GM12878 (cell line): ENCODE data around the gene GABBR2. TPM values are rescaled to one million over a fixed set of nuclear protein-coding genes. Genes with fewer than 3 reads are reported as not detected.

Experiments
- ATF7 ChIP-seq: fragments of 450-650 bp; IDR thresholded peaks from 2 replicates; pipeline ENCODE4 v1.6.1; 2016; ENCODE audit warnings: low read depth, mild to moderate bottlenecking
- BCL11A ChIP-seq: IDR thresholded peaks from 2 replicates; pipeline ENCODE4 v1.6.1; 2011; ENCODE audit warnings: low read depth, low read length
- BHLHE40 ChIP-seq, 2 experiments: fragments of 450-650 bp in 1 of 2; IDR thresholded peaks; 2 replicates each; pipeline ENCODE4 v1.6.1; 2011 to 2017; ENCODE audit warnings: low read depth in 2 of 2, borderline replicate concordance in 1 of 2, improper control_type of control experiment in 1 of 2, low read length in 1 of 2, mild to moderate bottlenecking in 1 of 2
- BRCA1 ChIP-seq: IDR thresholded peaks from 2 replicates; pipeline ENCODE4 v1.6.1; 2011; ENCODE audit warnings: low read depth, low read length, improper control_type of control experiment
- CEBPZ ChIP-seq: fragments of 150-350 bp; IDR thresholded peaks from 2 replicates; pipeline ENCODE4 v1.6.1; 2016; ENCODE audit warnings: low read depth, low read length
- GATAD2B ChIP-seq: fragments of 450-650 bp; conservative IDR thresholded peaks from 2 replicates; pipeline ENCODE4 v1.6.1; 2017; ENCODE audit warnings: low read depth, mild to moderate bottlenecking, moderate library complexity
- NR2C2 ChIP-seq: IDR thresholded peaks from 2 replicates; pipeline ENCODE4 v1.6.1; 2011; ENCODE audit warnings: borderline replicate concordance, low read depth; ENCODE audit not compliant: control insufficient read depth, insufficient read length
- POLR2AphosphoS2 ChIP-seq: IDR thresholded peaks from 2 replicates; pipeline ENCODE4 v1.6.1; 2011; ENCODE audit warnings: low read depth, mild to moderate bottlenecking, low read length, improper control_type of control experiment, moderate library complexity
- POU2F2 ChIP-seq: IDR thresholded peaks from 3 replicates; pipeline ENCODE4 v1.6.1; 2011; ENCODE audit warnings: low read depth, mild to moderate bottlenecking, low read length, borderline replicate concordance
- RELA ChIP-seq: fragments of 450-650 bp; IDR thresholded peaks from 2 replicates; pipeline ENCODE4 v1.8.0; 2014; ENCODE audit warnings: borderline replicate concordance; ENCODE audit not compliant: partially characterized antibody
- RUNX3 ChIP-seq: IDR thresholded peaks from 2 replicates; pipeline ENCODE4 v1.6.1; 2012; ENCODE audit warnings: low read length, inconsistent platforms
- SMAD5 ChIP-seq: IDR thresholded peaks from 2 replicates; pipeline ENCODE4 v1.6.1; 2016; ENCODE audit warnings: antibody characterized with exemption, low read depth
- SMC3 ChIP-seq: IDR thresholded peaks from 2 replicates; pipeline ENCODE4 v1.6.1; 2011; ENCODE audit warnings: low read length, improper control_type of control experiment, borderline replicate concordance
- SPI1 ChIP-seq: IDR thresholded peaks from 2 replicates; pipeline ENCODE4 v1.6.1; 2011; ENCODE audit warnings: low read depth, mild to moderate bottlenecking, low read length, moderate library complexity, borderline replicate concordance; ENCODE audit not compliant: insufficient read depth
- STAT3 ChIP-seq: IDR thresholded peaks from 2 replicates; pipeline ENCODE4 v1.6.1; 2011; ENCODE audit warnings: low read depth, low read length, improper control_type of control experiment
- SUZ12 ChIP-seq: fragments of 200-600 bp; sonication (generic); IDR thresholded peaks from one replicate; pipeline ENCODE4 v1.6.1; 2018; ENCODE audit warnings: antibody characterized with exemption, mild to moderate bottlenecking; ENCODE audit not compliant: unreplicated experiment
- YY1 ChIP-seq: IDR thresholded peaks from 2 replicates; pipeline ENCODE4 v1.6.1; 2011; ENCODE audit warnings: low read depth, mild to moderate bottlenecking, low read length
- ZZZ3 ChIP-seq: IDR thresholded peaks from 2 replicates; pipeline ENCODE4 v1.6.1; 2011; ENCODE audit warnings: low read depth; ENCODE audit not compliant: control insufficient read depth, insufficient read length
- polyA plus RNA-seq, 11 experiments: library from polyadenylated mRNA; depleted of rRNA in 4 of 11; unstranded in 6 of 11; stranded (reverse) in 5 of 11; fragments of >200 nt; fragmentation: Nextera tagmentation in 4 of 11; fragmentation: Illumina TruSeq in 1 of 11; extraction: Ambion mirVana in 4 of 11; extraction: Trizol in 1 of 11; gene quantifications; 1 replicate in 1 of 11; 2 replicates in 10 of 11; pipeline versions ENCODE4 v1.2.1 to v1.2.3, GENCODE V29; 2011 to 2016; ENCODE audit warnings: inconsistent platforms in 2 of 11, missing spikeins in 2 of 11, low read depth in 1 of 11
- total RNA-seq, 4 experiments: library from RNA; depleted of rRNA in 3 of 4; stranded (reverse); fragments of >200 nt in 3 of 4; fragmentation: Illumina TruSeq in 1 of 4; extraction: Trizol in 1 of 4; gene quantifications; 2 replicates each; pipeline versions ENCODE4 v1.2.1 to v1.2.3, GENCODE V29; 2013 to 2021
- TF ChIP-seq, protein P1 (sequence below): IDR thresholded peaks from 2 replicates; pipeline ENCODE4 v1.6.1; 2012; ENCODE audit warnings: improper control_type of control experiment, low read depth, low read length; ENCODE audit not compliant: insufficient replicate concordance
- TF ChIP-seq, protein P2 (sequence below): fragments of 450-650 bp; IDR thresholded peaks from 2 replicates; pipeline ENCODE4 v1.6.1; 2014; ENCODE audit warnings: mild to moderate bottlenecking

Gene GABBR2
- total and polyA plus RNA-seq, 10 of the 15 experiments (the other 5 are each of a cell fraction or from before 2014, with no cell fraction given) = 0.02 to 2.2 (median 0.06) TPM; not detected in 2

DNA sequence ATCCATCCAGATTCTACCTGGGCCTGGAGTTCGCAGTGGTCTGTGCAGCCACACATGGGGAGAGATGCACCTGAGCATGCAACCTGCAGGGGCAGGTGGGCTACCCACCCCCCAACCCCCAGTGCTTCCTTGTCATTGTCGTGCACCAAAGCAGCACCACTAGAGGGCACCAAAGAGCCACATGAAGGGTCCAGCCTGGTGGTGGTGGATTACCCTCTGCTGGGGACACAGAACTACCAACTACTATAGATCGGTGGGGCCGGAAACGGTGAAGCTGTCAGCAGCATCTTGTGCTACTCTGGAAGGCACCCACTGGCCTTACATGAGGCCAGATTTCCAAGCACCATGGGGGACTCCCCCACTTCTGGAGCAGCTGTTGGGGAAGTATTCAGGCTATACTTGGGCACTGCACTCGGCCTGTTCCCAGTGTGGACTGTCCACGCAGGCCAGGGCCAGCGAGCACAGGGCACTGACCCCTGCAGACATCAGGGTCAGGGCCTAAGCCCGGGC, 393.1 kb downstream of the GABBR2 start (continued):
- no peak for TF ChIP-seq STAT3
- TF ChIP-seq BHLHE40 (IDR thresholded peaks at IDR 0.05; ENCODE audit: borderline replicate concordance in 1 of 2, low read depth in 2 of 2, low read length in 1 of 2) = peak in 1 of 2 experiments; percentile 45; a peak in 1 of 4 replicates
- TF ChIP-seq SMAD5 = no peak
- 0 out of 2 replicates have a peak, but pooled peaks have one; percentile 37 for TF ChIP-seq YY1
- TF ChIP-seq, protein P1, sequence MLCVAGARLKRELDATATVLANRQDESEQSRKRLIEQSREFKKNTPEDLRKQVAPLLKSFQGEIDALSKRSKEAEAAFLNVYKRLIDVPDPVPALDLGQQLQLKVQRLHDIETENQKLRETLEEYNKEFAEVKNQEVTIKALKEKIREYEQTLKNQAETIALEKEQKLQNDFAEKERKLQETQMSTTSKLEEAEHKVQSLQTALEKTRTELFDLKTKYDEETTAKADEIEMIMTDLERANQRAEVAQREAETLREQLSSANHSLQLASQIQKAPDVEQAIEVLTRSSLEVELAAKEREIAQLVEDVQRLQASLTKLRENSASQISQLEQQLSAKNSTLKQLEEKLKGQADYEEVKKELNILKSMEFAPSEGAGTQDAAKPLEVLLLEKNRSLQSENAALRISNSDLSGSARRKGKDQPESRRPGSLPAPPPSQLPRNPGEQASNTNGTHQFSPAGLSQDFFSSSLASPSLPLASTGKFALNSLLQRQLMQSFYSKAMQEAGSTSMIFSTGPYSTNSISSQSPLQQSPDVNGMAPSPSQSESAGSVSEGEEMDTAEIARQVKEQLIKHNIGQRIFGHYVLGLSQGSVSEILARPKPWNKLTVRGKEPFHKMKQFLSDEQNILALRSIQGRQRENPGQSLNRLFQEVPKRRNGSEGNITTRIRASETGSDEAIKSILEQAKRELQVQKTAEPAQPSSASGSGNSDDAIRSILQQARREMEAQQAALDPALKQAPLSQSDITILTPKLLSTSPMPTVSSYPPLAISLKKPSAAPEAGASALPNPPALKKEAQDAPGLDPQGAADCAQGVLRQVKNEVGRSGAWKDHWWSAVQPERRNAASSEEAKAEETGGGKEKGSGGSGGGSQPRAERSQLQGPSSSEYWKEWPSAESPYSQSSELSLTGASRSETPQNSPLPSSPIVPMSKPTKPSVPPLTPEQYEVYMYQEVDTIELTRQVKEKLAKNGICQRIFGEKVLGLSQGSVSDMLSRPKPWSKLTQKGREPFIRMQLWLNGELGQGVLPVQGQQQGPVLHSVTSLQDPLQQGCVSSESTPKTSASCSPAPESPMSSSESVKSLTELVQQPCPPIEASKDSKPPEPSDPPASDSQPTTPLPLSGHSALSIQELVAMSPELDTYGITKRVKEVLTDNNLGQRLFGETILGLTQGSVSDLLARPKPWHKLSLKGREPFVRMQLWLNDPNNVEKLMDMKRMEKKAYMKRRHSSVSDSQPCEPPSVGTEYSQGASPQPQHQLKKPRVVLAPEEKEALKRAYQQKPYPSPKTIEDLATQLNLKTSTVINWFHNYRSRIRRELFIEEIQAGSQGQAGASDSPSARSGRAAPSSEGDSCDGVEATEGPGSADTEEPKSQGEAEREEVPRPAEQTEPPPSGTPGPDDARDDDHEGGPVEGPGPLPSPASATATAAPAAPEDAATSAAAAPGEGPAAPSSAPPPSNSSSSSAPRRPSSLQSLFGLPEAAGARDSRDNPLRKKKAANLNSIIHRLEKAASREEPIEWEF = no peak
- TF ChIP-seq CEBPZ = no peak
- TF ChIP-seq POU2F2 = 0 out of 3 replicates have a peak, but pooled peaks have one; percentile 13
- peak; percentile 24; the same call in 1 of the 2 replicates for TF ChIP-seq RUNX3
- no peak for TF ChIP-seq ATF7
- TF ChIP-seq RELA = peak; percentile 35
- peak; percentile 46; the same call in 1 of the 2 replicates for TF ChIP-seq GATAD2B
- no peak for TF ChIP-seq SPI1
- no peak for TF ChIP-seq SUZ12
- no peak for TF ChIP-seq ZZZ3
- TF ChIP-seq POLR2AphosphoS2 = no peak
- TF ChIP-seq, protein P2, sequence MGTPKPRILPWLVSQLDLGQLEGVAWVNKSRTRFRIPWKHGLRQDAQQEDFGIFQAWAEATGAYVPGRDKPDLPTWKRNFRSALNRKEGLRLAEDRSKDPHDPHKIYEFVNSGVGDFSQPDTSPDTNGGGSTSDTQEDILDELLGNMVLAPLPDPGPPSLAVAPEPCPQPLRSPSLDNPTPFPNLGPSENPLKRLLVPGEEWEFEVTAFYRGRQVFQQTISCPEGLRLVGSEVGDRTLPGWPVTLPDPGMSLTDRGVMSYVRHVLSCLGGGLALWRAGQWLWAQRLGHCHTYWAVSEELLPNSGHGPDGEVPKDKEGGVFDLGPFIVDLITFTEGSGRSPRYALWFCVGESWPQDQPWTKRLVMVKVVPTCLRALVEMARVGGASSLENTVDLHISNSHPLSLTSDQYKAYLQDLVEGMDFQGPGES = no peak
- TF ChIP-seq BCL11A = no peak
- peak; percentile 84 for TF ChIP-seq SMC3
- no peak for TF ChIP-seq NR2C2
- TF ChIP-seq BRCA1 = no peak
